Measurements from ENCODE around the gene DLG2.

DLG2 gene

DNA sequence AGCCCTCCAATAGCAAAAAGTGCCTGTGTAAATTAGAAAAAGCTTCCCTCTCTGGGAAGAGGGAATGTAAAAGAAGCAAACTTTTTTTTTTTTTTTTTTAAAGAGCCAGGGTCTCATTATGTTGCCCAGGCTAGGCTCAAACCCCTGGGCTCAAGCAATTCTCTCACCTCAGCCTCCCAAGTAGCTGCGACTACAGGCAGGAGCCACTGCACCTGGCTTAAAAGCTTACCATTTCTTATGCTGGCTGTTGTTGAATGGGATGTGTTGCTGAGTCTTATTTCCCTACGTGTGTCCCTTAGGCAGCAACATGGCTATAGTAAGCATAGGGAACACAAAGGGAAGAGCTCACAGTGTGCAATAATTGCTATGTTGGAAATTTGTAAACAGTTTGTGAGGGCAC is 2115.5 kb downstream of the DLG2 start:
- Mint-ChIP-seq H3K9me3 (peaks cover 16% of the 10 kb centered on the region), H3K4me3 (no peak overlapping the region), H3K27me3 (ENCODE audit: low read depth) (no peaks in the 10 kb centered on the region), H3K4me1 (no peaks in the 10 kb centered on the region), H3K36me3 (ENCODE audit: low read depth) (no peaks in the 10 kb centered on the region), H3K27ac (no peak overlapping the region)
- TF ChIP-seq, protein P1, sequence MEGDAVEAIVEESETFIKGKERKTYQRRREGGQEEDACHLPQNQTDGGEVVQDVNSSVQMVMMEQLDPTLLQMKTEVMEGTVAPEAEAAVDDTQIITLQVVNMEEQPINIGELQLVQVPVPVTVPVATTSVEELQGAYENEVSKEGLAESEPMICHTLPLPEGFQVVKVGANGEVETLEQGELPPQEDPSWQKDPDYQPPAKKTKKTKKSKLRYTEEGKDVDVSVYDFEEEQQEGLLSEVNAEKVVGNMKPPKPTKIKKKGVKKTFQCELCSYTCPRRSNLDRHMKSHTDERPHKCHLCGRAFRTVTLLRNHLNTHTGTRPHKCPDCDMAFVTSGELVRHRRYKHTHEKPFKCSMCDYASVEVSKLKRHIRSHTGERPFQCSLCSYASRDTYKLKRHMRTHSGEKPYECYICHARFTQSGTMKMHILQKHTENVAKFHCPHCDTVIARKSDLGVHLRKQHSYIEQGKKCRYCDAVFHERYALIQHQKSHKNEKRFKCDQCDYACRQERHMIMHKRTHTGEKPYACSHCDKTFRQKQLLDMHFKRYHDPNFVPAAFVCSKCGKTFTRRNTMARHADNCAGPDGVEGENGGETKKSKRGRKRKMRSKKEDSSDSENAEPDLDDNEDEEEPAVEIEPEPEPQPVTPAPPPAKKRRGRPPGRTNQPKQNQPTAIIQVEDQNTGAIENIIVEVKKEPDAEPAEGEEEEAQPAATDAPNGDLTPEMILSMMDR (IDR thresholded peaks at IDR 0.05; ENCODE audit: unreplicated experiment in 3 of 3), result no peak

DNA sequence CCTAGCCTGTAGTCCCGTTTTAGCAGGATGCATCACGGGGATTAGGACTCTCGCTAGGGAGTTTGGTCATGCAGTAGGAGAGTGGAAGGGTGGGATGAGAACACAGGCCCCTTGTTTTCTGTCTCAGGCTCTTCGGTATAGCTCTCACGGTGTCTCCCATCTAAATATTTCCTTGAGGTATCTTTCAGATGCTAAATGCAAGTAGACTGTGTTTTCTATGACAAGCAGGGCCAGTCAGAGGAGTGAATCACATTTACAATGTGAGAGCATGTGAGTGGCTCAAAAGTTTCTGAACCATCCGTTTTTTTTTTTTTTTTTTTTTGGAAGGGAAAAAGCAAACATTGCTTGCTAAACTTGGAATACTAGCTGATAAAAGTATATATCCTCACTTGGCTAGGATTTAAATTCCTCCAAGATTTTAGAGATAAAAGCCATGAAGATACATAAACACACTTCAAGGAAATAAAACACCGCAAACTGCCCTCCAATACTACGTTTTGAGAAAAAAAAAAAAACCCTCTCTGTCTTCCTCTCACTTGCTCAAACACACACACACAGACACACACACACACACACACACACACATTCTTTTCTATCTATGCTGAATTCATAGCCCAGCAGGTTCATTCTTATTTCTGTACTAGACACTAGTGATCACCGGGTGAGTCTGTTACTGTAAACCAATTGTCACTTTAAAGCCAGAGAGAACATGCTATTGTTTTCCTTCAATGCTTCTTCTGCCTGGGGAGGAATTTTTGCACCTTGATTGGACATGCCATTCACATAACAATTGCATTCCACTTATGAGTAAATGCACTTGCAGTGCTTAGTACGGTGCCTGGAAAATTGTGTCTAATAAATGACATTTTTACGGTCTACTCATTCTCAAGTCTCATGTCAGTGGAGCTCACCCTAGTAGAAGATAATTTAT is 2116.3 kb downstream of the DLG2 start:
- H3K9me3 Mint-ChIP-seq, result peaks cover 8% of the 10 kb centered on the region
- no peak overlapping the region for H3K4me3 Mint-ChIP-seq
- TF ChIP-seq, protein P1 (IDR thresholded peaks at IDR 0.05; ENCODE audit: unreplicated experiment in 3 of 3), result no peak
- no peaks in the 10 kb centered on the region for H3K4me1 Mint-ChIP-seq
- no peaks in the 10 kb centered on the region for H3K27me3 Mint-ChIP-seq (ENCODE audit: low read depth)
- no peak overlapping the region for H3K27ac Mint-ChIP-seq
- H3K36me3 Mint-ChIP-seq (ENCODE audit: low read depth), result no peaks in the 10 kb centered on the region

DNA sequence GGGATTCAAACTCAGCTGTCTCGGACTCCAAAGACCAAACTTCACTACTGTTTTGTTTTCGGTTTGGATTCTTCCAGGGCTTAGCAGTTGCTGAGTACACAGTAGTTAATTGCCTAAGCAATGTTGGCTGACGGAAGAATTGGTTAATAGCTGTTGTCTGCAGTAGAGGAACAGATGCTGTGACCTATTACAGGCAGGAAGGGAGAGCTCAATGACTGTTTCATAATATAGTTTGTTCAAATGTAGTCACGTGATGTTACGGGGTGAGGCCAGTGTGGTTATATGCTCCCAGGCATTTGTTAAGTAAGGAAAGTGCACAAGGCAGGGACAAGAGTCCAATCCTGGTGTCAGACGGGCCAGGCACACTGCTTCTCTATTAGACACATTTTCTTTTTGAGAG is 2118.3 kb downstream of the DLG2 start:
- TF ChIP-seq, protein P1 (IDR thresholded peaks at IDR 0.05; ENCODE audit: unreplicated experiment in 3 of 3), result no peak
- H3K27ac Mint-ChIP-seq, result no peak overlapping the region
- no peaks in the 10 kb centered on the region for H3K36me3 Mint-ChIP-seq (ENCODE audit: low read depth)
- H3K9me3 Mint-ChIP-seq, result no peaks in the 10 kb centered on the region
- no peaks in the 10 kb centered on the region for H3K4me1 Mint-ChIP-seq
- no peak overlapping the region for H3K4me3 Mint-ChIP-seq
- H3K27me3 Mint-ChIP-seq (ENCODE audit: low read depth), result no peaks in the 10 kb centered on the region

DNA sequence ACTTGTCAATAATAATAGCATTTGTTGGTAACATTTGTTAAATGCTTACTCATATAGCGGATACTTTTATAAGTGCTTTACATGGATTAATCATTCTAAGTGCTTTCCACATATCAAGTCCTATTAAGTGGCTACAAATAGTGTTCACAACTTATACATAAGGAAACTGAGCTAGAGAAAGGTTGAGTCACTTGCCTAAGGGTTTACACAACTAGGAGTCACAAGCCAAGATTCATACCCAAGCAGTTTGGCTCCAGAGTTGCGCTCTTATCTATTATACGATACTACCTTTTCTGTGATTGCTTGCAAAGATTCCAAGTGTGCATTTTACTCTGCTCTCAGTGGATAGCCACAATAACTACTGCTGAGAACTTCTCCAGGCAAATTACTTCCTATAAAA is 2125.1 kb downstream of the DLG2 start:
- H3K4me3 Mint-ChIP-seq, result no peak overlapping the region
- no peaks in the 10 kb centered on the region for H3K36me3 Mint-ChIP-seq (ENCODE audit: low read depth)
- no peak overlapping the region for H3K27ac Mint-ChIP-seq
- H3K4me1 Mint-ChIP-seq, result no peaks in the 10 kb centered on the region
- TF ChIP-seq, protein P1 (IDR thresholded peaks at IDR 0.05; ENCODE audit: unreplicated experiment in 3 of 3), result no peak
- H3K27me3 Mint-ChIP-seq (ENCODE audit: low read depth), result no peaks in the 10 kb centered on the region
- no peaks in the 10 kb centered on the region for H3K9me3 Mint-ChIP-seq

DNA sequence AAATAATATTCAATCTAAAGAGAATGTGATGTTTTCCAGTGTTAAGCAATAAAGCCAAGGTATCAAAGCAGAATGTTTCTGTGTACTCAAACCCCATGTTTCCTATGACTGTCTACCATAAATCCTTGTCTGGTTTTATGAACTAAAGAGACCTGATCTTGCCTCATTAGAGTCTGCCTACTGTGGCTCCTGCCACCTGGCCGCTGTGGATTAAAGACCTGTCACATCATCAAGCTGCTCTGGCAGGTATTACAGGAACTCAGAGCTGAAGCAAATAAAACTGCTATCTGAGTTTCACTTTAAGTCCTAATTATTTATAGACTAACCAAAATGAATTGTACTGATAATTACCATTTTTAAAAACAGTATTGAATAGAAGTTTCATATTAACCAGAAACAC is 2133.2 kb downstream of the DLG2 start:
- no peak overlapping the region for H3K4me3 Mint-ChIP-seq
- H3K4me1 Mint-ChIP-seq, result no peaks in the 10 kb centered on the region
- no peaks in the 10 kb centered on the region for H3K27me3 Mint-ChIP-seq (ENCODE audit: low read depth)
- TF ChIP-seq, protein P1 (IDR thresholded peaks at IDR 0.05; ENCODE audit: unreplicated experiment in 3 of 3), result no peak
- no peak overlapping the region for H3K27ac Mint-ChIP-seq
- no peaks in the 10 kb centered on the region for H3K36me3 Mint-ChIP-seq (ENCODE audit: low read depth)
- no peaks in the 10 kb centered on the region for H3K9me3 Mint-ChIP-seq

DNA sequence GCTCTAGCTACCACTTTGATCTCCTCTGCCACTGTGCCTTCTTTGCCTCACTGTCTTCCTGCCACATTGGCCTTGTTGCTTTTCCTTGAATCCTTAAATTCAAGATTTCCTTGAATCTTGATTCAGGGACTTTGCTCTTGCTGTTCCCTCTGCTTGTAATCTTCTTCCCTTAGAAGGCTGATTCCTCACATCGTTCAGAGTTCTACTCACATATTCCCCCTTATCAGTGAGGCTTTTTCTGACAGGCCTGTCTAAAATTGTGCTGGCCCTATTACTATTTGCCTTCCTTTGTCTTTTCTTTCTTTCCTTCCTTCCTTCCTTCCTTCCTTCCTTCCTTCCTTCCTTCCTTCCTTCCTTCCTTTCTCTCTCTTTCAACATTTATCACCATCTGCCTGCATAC is 2134.1 kb downstream of the DLG2 start:
- TF ChIP-seq, protein P1 (IDR thresholded peaks at IDR 0.05; ENCODE audit: unreplicated experiment in 3 of 3), result no peak
- Mint-ChIP-seq H3K9me3 (no peaks in the 10 kb centered on the region), H3K4me1 (no peaks in the 10 kb centered on the region), H3K27ac (no peak overlapping the region), H3K36me3 (ENCODE audit: low read depth) (no peaks in the 10 kb centered on the region), H3K27me3 (ENCODE audit: low read depth) (no peaks in the 10 kb centered on the region), H3K4me3 (no peak overlapping the region)

Measured in nephron (organoid).